GM18858 (cell line): ENCODE results near the gene OSBPL5.

Experiments used
- ATAC-seq: cut with Tn5 transposase; IDR thresholded peaks from one replicate; pipeline ENCODE4 v1.9.1; 2021; ENCODE audit not compliant: unreplicated experiment

Gene OSBPL5

DNA sequence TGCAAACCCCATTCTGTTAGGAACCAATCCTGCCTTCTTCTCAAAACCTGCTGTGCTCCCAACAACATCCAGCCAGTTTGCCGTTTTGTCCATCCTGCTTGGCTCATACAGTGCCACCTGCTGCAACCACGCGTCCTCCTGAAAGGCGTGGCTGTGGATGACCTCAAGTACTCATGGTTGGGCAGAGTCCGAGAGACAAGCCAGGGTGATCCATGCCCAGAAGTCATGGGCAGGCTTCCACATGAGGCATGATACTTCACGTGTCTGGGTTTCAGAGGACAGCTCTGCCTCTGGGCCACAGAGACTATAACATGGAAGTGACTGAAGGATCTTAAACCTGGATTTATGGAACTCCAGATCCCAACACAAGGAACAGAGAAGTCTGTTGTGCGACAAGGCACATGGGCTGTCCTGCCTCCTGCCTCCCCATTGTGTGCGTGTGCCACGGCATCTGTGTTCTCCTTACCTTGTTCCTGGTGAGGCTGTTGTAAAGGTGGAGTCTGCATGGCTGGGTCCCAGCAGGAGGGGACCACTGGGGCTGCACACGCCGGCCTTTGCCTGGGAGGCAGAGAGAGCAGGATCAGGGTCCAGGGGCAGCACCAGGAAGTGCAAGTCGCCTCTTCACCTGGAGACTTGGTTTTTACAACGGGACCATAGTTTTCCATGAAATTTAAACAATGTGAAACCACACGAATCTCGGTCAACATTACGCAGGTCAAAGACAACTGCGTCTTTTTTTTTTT, 123.2 kb downstream of the OSBPL5 start:
- ATAC-seq = no peak

DNA sequence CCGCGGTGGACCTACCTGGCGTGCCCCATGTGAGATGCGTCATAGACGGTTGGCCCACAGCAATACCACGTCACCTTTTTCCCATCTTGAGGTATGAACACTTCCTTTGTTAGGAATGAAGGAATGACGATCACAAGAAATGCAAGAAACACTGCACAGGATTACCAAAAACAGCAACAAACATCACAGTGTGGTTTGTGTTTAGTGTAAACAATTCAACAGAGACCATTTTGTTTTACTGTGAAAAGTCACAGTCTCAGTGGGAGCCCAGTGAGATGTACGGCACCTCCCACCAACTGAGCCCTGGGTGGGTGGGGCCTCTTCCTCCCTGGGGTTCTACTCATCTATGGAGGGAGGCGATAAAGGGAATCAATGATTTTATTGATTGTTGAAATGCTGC, 124.2 kb downstream of the OSBPL5 start:
- no peak for ATAC-seq

DNA sequence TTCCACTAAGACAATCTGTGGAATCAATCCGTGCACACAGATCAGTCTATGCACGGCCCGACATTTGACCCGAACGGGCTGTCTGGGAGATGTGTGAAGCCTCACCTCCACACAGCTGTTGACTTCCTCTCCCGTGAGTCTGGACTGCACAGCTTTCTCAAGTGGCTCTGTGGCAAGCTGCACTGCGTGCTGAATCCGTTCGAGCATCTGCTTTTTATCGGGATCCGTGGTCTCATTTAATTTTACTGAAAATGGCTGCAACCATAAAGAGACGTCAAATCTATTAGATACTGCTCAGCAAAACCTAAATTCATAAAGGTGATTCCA, 127.2 kb downstream of the OSBPL5 start:
- no peak for ATAC-seq
